Measurements from ENCODE around the gene OR4E1. TPM values are rescaled to one million over a fixed set of nuclear protein-coding genes. Genes with fewer than 3 reads are reported as not detected.

OR4E1 gene, protein sequence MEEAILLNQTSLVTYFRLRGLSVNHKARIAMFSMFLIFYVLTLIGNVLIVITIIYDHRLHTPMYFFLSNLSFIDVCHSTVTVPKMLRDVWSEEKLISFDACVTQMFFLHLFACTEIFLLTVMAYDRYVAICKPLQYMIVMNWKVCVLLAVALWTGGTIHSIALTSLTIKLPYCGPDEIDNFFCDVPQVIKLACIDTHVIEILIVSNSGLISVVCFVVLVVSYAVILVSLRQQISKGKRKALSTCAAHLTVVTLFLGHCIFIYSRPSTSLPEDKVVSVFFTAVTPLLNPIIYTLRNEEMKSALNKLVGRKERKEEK
- total RNA-seq, result under 0.01 TPM in 1 of 2 replicates, not detected in the other

DNA sequence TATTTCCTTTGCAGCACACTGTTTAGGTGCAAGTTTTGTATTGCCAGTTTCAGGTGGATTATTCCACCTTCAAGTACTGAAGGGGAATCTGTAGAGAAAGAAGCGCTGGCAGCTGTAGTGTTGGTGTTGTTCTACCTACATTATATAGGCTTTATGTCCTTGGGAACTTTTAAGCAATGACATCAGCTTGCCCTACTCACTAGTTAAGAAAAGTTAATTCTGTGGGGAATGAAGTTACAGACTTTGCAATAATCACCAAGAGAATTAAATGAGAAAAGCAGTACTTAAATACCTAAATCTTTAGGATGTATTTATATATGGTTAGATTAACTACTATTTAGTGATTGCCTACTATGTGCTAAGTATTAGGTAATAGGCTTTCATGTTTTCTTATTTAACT, at the start of gene OR4E1:
TSS of gene OR4E1 (minus strand) at position 101 of the 400 bp plus-strand sequence. CDS start 2,883 bp downstream, outside the sequence.

DNA sequence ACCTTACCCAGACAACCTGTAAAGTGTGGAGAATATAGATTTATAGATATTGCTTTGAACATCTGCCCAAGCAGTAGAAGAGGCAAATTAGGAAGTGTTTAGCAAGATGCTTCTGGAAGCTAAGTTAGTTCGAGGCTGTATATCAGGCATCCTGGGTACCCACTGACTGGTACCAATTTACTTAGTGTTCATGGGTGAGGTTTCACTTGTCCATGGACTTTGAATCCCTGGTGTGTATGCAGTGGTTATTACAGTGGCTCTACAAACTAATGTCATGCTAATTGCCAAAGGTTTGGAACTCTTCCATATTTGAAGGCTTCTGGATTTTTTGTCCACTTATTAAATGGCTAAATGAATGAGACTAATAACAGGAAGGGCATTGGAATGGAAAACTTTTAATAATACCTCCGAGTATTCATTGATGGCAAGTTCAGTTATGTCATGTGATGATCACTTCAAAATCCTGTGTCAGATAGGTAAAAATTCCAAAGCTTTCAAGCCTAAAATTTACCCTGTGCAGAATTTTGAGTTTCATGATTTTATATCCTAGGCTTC, 20.2 kb downstream of the OR4E1 start, which contains the start of gene OR4E2:
TSS of gene OR4E2 (plus strand) at position 505 of the 555 bp plus-strand sequence. CDS start 11,248 bp downstream, outside the sequence.

DNA sequence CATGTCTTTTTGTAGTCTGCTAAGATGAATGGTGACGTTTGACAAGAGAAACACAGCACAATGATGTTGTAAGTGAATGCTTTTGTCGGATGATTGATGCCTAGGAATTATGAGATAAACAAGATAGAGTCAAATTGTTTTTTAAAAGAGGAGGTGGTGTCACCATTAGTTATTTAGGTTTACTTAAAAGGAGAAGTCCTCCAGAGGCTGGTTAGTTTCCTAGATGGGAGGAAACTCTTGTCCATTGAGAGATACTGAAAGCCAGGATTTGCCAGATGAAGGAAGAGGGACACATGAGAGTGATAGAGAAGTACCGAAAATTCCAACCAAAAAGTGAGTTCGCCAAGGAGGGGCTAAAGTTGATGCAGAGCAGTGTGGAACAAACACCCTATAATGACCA, 38.8 kb downstream of the OR4E1 start, which contains the start of gene OR10G2:
TSS of gene OR10G2 (minus strand) at position 101 of the 400 bp plus-strand sequence. CDS start at position 3, 98 bp downstream.

Other genes with a start within 250 kb of the OR4E1 start
- gene CHD8, start 217.7 kb downstream of the OR4E1 start, total RNA-seq, result 38.8 and 39.3 TPM in 2 replicates
- gene RAB2B, start 196.9 kb downstream of the OR4E1 start, total RNA-seq, result 15.3 and 21.0 TPM in 2 replicates
- gene TOX4, start 196.6 kb downstream of the OR4E1 start, total RNA-seq, result 22.2 and 25.1 TPM in 2 replicates
- gene METTL3, start 162.5 kb downstream of the OR4E1 start, total RNA-seq, result 61.8 and 71.6 TPM in 2 replicates
- gene SALL2, start 147.5 kb downstream of the OR4E1 start, total RNA-seq, result 0.85 and 1.2 TPM in 2 replicates
- not detected in 2 replicates for gene OR10G3, start 93.7 kb downstream of the OR4E1 start, total RNA-seq
- gene OR10G2, start 38.9 kb downstream of the OR4E1 start, total RNA-seq, result not detected in 2 replicates
- gene OR4E2, start 20.0 kb downstream of the OR4E1 start, total RNA-seq, result not detected in 2 replicates

Data from tracheal epithelial cell (primary cell).